HG02981 (cell line): ENCODE data around the gene EPN2.
"Not testable (repeated sequence)": the region's sequence is repeated elsewhere in the genome, so short reads cannot be mapped to it uniquely, and the experiment has no call there.

ENCODE experiments used
- ATAC-seq: cut with Tn5 transposase; IDR thresholded peaks from one replicate; pipeline ENCODE4 v1.9.1; 2021; ENCODE audit warnings: mild to moderate bottlenecking, moderate library complexity; ENCODE audit not compliant: unreplicated experiment

The EPN2 gene

GRCh38 chr17:19343256-19343630 is 106.1 kb downstream of the EPN2 start:
- no peak for ATAC-seq

GRCh38 chr17:19343671-19344151 is 106.5 kb downstream of the EPN2 start:
- no peak for ATAC-seq

- ATAC-seq = no peak
Observed at GRCh38 chr17:19344311-19345066, 107.3 kb downstream of the EPN2 start.

- ATAC-seq = no peak
Observed at GRCh38 chr17:19345067-19345460, 107.9 kb downstream of the EPN2 start.

GRCh38 chr17:19345486-19346350 is 108.6 kb downstream of the EPN2 start:
- ATAC-seq = no peak

- ATAC-seq = no peak
Observed at GRCh38 chr17:19346351-19347255, 109.4 kb downstream of the EPN2 start.

- ATAC-seq = no peak
Observed at GRCh38 chr17:19347323-19348080, 110.3 kb downstream of the EPN2 start.

GRCh38 chr17:19348081-19348650 is 111.0 kb downstream of the EPN2 start:
- no peak for ATAC-seq

- ATAC-seq = no peak
Observed at GRCh38 chr17:19348806-19349205, 111.6 kb downstream of the EPN2 start.

GRCh38 chr17:19353401-19353800 is 116.2 kb downstream of the EPN2 start:
- not testable (repeated sequence) for ATAC-seq

GRCh38 chr17:19354748-19355147 is 117.6 kb downstream of the EPN2 start:
- no peak for ATAC-seq

GRCh38 chr17:19357351-19357750 is 120.2 kb downstream of the EPN2 start:
- no peak for ATAC-seq

- ATAC-seq = no peak
Observed at GRCh38 chr17:19357761-19358160, 120.6 kb downstream of the EPN2 start.

- ATAC-seq = no peak
Observed at GRCh38 chr17:19359151-19359550, 122.0 kb downstream of the EPN2 start.

GRCh38 chr17:19359856-19360255 is 122.7 kb downstream of the EPN2 start:
- ATAC-seq = no peak

GRCh38 chr17:19360772-19361171 is 123.6 kb downstream of the EPN2 start:
- no peak for ATAC-seq

GRCh38 chr17:19361326-19361725 is 124.2 kb downstream of the EPN2 start:
- no peak for ATAC-seq

- ATAC-seq = no peak
Observed at GRCh38 chr17:19361944-19362276, 124.7 kb downstream of the EPN2 start.

GRCh38 chr17:19362277-19363113 is 125.3 kb downstream of the EPN2 start, which contains the start of gene B9D1:
TSS of gene B9D1 (minus strand) at chr17:19362723. CDS start at chr17:19362569, 154 bp downstream.
- ATAC-seq = peak; percentile 73
